Subcutaneous abdominal adipose tissue (tissue), 5 donors: ENCODE measurements around the gene DLEC1.

Experiments used
- H3K27ac ChIP-seq: one replicate; pipeline ENCODE4 v1.7.0; 2013; ENCODE audit warnings: low read depth, mild to moderate bottlenecking, inconsistent platforms, low read length, moderate library complexity
- H3K27me3 ChIP-seq, 5 donors: one replicate each; pipeline ENCODE4 v1.7.0; 2013; ENCODE audit warnings: low read length in 5 of 5, inconsistent platforms in 1 of 5; ENCODE audit not compliant: control insufficient read depth in 5 of 5, insufficient read depth in 4 of 5
- H3K36me3 ChIP-seq, 5 donors: one replicate each; pipeline ENCODE4 v1.7.0; 2013; ENCODE audit warnings: low read length in 5 of 5; ENCODE audit not compliant: control insufficient read depth in 5 of 5, insufficient read depth in 5 of 5
- H3K4me1 ChIP-seq, 5 donors: one replicate each; pipeline ENCODE4 v1.7.0; 2013; ENCODE audit warnings: low read length in 5 of 5, mild to moderate bottlenecking in 3 of 5, moderate library complexity in 1 of 5; ENCODE audit not compliant: control insufficient read depth in 5 of 5, insufficient read depth in 5 of 5
- H3K4me3 ChIP-seq, 5 donors: one replicate each; pipeline ENCODE4 v1.7.0; 2013; ENCODE audit warnings: low read length in 5 of 5, low read depth in 1 of 5
- H3K9ac ChIP-seq, 5 donors: one replicate each; pipeline ENCODE4 v1.7.0; 2013; ENCODE audit warnings: low read length in 5 of 5, mild to moderate bottlenecking in 4 of 5, moderate library complexity in 3 of 5
- H3K9me3 ChIP-seq, 5 donors: one replicate each; pipeline ENCODE4 v1.7.0; 2013; ENCODE audit warnings: low read length in 5 of 5; ENCODE audit not compliant: control insufficient read depth in 5 of 5
- donor health status: healthy.
- donor health status: healthy.
- donor health status: healthy.
- donor health status: healthy.
- donor health status: healthy.

The DLEC1 gene, protein sequence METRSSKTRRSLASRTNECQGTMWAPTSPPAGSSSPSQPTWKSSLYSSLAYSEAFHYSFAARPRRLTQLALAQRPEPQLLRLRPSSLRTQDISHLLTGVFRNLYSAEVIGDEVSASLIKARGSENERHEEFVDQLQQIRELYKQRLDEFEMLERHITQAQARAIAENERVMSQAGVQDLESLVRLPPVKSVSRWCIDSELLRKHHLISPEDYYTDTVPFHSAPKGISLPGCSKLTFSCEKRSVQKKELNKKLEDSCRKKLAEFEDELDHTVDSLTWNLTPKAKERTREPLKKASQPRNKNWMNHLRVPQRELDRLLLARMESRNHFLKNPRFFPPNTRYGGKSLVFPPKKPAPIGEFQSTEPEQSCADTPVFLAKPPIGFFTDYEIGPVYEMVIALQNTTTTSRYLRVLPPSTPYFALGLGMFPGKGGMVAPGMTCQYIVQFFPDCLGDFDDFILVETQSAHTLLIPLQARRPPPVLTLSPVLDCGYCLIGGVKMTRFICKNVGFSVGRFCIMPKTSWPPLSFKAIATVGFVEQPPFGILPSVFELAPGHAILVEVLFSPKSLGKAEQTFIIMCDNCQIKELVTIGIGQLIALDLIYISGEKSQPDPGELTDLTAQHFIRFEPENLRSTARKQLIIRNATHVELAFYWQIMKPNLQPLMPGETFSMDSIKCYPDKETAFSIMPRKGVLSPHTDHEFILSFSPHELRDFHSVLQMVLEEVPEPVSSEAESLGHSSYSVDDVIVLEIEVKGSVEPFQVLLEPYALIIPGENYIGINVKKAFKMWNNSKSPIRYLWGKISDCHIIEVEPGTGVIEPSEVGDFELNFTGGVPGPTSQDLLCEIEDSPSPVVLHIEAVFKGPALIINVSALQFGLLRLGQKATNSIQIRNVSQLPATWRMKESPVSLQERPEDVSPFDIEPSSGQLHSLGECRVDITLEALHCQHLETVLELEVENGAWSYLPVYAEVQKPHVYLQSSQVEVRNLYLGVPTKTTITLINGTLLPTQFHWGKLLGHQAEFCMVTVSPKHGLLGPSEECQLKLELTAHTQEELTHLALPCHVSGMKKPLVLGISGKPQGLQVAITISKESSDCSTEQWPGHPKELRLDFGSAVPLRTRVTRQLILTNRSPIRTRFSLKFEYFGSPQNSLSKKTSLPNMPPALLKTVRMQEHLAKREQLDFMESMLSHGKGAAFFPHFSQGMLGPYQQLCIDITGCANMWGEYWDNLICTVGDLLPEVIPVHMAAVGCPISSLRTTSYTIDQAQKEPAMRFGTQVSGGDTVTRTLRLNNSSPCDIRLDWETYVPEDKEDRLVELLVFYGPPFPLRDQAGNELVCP (N-terminal part only)

DNA sequence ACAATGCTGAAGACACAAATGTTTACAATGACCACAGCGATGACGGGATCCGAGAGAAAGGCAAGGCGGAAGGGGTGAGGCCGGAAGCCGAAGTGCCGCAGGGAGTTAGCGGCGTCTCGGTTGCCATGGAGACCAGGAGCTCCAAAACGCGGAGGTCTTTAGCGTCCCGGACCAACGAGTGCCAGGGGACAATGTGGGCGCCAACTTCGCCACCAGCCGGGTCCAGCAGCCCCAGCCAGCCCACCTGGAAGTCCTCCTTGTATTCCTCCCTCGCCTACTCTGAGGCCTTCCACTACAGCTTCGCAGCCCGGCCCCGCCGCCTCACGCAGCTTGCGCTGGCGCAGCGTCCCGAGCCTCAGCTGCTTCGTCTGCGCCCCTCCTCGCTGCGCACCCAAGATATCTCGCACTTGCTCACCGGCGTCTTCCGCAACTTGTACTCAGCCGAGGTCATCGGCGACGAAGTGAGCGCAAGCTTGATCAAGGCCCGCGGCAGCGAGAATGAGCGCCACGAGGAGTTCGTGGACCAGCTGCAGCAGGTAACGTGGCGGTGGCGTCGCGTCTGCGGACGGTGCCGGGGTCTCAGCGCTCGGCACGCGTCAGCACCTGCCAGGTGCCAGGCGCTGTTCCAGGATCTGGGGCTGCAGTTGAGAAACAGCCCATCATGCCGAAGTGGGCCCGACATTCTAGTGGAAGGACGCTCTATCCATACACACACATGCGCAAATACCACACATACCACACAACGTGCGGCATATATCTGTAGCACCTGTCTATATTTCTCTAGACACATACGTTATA lies at the start of gene DLEC1:
Gene DLEC1 (plus strand): TSS at position 108 of the 798 bp plus-strand sequence. CDS start 18 bp downstream, at position 126.
- H3K36me3 ChIP-seq = no peaks in the 10 kb centered on the region
- no peaks in the 10 kb centered on the region for H3K9me3 ChIP-seq
- no peaks in the 10 kb centered on the region for H3K27me3 ChIP-seq
- H3K9ac ChIP-seq = peak within 1 kb of the TSS in 3 of 5 donors; percentile 15 to 60 (median 17)
- H3K4me3 ChIP-seq = peak within 1 kb of the TSS; percentile 52 to 77 (median 70)
- peaks cover 0 to 19% (median 18%) of the 10 kb centered on the region in 5 donors for H3K4me1 ChIP-seq
- H3K27ac ChIP-seq = no peak within 1 kb of the TSS

DNA sequence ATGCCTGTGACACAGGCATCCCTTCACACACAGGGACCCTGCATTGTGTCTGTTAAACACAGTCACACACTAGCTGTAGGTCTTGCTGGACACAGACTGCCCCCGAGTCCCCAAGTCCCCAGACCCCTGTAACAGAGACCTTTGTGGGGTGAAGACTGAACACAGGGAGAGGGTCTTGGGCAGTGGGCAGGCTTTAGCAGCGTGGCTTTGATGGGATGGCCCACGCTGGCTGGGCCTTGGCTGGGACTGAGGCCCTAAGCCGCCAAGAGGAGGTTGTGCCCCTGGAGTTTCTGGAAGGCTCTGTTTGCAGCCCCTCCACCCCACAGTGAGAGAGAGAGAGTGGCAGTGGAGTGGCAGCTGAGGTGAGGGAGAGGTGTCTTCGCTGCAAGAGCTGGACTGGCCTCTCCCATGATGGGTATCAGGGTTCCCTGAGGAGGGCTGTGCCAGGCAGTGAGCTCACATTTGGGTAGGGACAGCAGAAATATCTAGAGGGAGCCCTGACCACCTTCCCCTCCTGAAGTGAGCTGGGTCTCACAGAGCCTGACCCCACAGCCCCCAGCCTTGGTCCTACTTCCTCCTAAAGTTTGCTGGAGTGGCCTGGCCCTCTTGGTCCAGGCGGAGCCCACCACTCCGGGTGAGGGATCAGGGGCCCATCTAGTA lies 49.1 kb upstream of the DLEC1 start:
- peaks cover 0 to under 1% (median 0%) of the 10 kb centered on the region in 5 donors for H3K36me3 ChIP-seq
- H3K4me1 ChIP-seq = peaks cover 0 to 18% (median 16%) of the 10 kb centered on the region in 5 donors
- no peak overlapping the region for H3K4me3 ChIP-seq
- H3K27ac ChIP-seq = no peak overlapping the region
- no peaks in the 10 kb centered on the region for H3K9me3 ChIP-seq
- H3K9ac ChIP-seq = no peak overlapping the region
- no peaks in the 10 kb centered on the region for H3K27me3 ChIP-seq

DNA sequence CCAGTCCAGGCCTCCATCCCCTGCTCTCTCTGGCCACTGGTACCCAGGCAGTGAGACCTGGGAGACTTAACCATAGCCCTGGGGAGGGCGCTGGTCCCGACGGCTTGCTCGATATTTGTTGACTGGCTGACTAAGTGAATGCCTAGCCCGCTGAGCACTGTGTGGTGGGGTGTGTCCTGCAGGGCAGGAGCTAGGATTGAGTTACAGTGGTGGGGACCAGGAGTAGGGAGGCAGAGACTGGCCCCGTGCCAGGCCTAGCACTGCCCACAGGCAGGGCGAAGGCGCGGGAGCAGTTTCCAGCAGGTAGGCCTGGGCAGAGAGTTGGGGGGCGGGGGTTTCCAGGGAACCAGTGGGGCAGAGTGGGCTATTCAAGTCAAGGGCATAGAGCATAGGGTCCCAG lies 48.5 kb upstream of the DLEC1 start, which contains the start of gene VILL:
Gene VILL (plus strand): TSS at position 260 of the 400 bp plus-strand sequence. CDS start 2,887 bp downstream, outside the sequence.
- no peaks in the 10 kb centered on the region for H3K9me3 ChIP-seq
- peaks cover 0 to 3% (median 0%) of the 10 kb centered on the region in 5 donors for H3K36me3 ChIP-seq
- peaks cover 0 to 21% (median 18%) of the 10 kb centered on the region in 5 donors for H3K4me1 ChIP-seq
- no peak within 1 kb of the TSS for H3K27ac ChIP-seq
- H3K27me3 ChIP-seq = no peaks in the 10 kb centered on the region
- no peak within 1 kb of the TSS for H3K4me3 ChIP-seq
- no peak within 1 kb of the TSS for H3K9ac ChIP-seq

DNA sequence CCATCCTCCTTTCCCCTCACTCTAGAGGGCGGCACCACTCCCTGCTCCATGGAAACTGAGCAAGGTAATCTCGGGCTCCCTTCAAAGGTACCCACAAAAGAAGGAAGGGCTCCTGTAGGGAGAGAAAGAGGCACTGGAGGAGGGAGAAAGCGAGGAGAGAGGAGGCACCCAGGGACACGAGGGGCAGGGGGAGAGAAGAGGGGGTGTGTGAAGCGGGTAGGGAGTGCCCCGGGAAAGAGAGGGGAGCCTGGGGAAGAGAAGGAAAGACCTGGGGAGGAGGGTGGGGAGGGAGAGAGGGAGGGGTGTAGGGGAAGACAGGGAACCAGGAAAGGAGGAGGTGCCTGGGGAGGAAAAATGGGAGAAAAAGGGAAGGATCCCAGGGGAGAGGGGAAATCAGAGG lies 47.9 kb upstream of the DLEC1 start:
- Histone ChIP-seq H3K27me3 (no peaks in the 10 kb centered on the region), H3K9me3 (no peaks in the 10 kb centered on the region), H3K4me3 (no peak overlapping the region), H3K4me1 (peaks cover 0 to 21% (median 18%) of the 10 kb centered on the region in 5 donors), H3K27ac (no peak overlapping the region), H3K36me3 (peaks cover 0 to 9% (median 0%) of the 10 kb centered on the region in 5 donors), H3K9ac (no peak overlapping the region)

DNA sequence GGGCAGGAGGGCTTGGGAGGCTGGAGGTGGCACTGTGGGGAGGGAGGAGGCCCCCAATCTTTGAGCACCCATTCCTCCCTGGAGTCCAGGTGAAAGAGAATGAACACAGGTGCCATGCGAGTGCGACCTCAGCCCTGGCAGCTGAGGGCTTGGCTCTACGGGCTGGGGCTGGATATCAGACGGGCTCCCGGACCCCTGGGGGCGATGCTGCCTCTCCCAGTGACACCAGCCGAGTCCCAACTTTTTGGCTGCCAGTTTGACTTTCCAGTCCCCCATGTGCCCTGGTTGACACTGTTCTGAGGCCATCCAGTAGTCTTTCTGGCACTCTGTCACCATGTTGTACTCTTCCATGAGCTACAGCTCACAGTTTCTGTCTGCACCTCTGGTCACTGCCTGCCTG lies 47.2 kb upstream of the DLEC1 start:
- no peak overlapping the region for H3K4me3 ChIP-seq
- H3K27me3 ChIP-seq = no peaks in the 10 kb centered on the region
- no peak overlapping the region for H3K27ac ChIP-seq
- no peak overlapping the region for H3K9ac ChIP-seq
- H3K36me3 ChIP-seq = peaks cover 0 to 13% (median 0%) of the 10 kb centered on the region in 5 donors
- peaks cover 0 to 23% (median 18%) of the 10 kb centered on the region in 5 donors for H3K4me1 ChIP-seq
- no peaks in the 10 kb centered on the region for H3K9me3 ChIP-seq

DNA sequence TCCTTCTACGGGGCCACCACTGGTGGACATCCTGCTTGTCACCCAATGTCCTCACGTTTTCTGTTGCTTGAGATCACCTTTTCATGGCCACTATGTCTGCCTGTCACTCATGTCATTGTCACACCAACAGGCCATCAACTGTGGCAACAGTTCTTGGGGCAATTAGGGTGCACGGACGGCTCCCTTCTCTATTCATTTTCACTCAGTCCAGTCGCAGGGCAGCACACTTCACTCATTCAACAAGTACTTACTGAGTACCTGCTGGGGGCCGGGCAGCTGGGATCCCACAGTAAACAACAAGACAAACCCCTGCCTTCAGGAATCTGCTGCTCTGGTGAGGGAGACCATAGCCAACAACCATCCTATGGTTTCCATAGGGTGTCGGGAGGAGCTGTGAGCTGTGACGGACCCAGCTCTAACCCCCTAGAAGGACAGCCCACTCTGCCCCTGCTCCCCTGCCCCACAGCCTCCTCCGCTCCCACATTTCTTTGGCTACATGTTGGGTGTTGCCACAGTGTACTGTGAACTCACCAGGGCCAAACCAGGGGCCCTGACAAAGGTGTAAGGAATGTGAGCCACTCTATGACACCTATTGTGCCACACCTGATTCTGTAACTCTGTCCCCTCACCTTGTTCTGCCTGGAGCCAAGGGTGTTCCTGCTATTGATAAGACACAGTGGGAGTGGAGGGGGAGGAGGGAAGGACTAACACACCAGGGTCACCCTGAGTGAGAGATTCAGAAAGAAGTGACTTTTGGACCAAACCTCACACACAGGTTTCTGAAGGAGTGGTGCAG lies 46.5 kb upstream of the DLEC1 start:
- no peak overlapping the region for H3K27ac ChIP-seq
- H3K4me3 ChIP-seq = no peak overlapping the region
- H3K27me3 ChIP-seq = no peaks in the 10 kb centered on the region
- H3K36me3 ChIP-seq = peaks cover 0 to 13% (median 0%) of the 10 kb centered on the region in 5 donors
- no peaks in the 10 kb centered on the region for H3K9me3 ChIP-seq
- no peak overlapping the region for H3K9ac ChIP-seq
- peaks cover 0 to 29% (median 18%) of the 10 kb centered on the region in 5 donors for H3K4me1 ChIP-seq

DNA sequence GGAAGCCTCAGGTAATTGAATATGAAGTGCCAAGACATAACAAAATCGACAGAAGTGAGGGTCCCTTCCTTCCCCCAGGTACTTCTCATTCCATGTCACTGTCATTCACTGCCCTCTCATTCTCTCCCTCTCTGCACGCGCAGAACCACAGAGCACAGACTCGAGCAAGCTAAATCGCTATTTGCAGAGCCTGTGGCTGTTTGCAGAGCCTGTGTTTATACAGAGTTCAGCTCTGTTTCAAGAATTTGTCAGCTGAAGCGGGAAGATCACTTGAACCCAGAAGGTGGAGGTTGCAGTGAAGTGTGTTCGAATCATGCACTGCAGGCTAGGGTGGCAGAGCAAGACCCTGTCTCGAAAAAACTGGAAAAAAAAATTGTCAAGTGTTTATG lies 45.9 kb upstream of the DLEC1 start:
- no peaks in the 10 kb centered on the region for H3K27me3 ChIP-seq
- peaks cover 0 to 13% (median 0%) of the 10 kb centered on the region in 5 donors for H3K36me3 ChIP-seq
- no peak overlapping the region for H3K9ac ChIP-seq
- no peaks in the 10 kb centered on the region for H3K9me3 ChIP-seq
- H3K4me3 ChIP-seq = peak overlapping the region in 1 of 5 donors; percentile 85
- H3K27ac ChIP-seq = no peak overlapping the region
- peaks cover 0 to 33% (median 21%) of the 10 kb centered on the region in 5 donors for H3K4me1 ChIP-seq

DNA sequence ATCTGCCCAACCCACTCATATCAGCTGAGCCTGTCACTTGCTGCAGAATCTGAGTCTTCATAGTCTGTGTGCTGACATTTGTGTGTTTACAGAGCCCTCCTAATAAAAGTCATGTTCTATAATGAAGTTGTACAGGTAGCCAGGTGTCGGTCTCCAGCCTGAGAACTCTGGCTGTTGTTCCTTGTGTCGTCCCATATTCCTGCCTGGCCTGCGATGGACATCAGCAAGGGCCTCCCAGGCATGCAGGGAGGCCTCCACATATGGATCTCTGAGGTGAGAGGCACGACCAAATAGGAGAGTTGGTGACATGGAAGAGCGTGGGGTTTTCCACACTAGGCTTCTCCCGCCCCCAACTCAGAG lies 45.6 kb upstream of the DLEC1 start:
- H3K36me3 ChIP-seq = peaks cover 0 to 13% (median 0%) of the 10 kb centered on the region in 5 donors
- H3K4me1 ChIP-seq = peaks cover 0 to 37% (median 24%) of the 10 kb centered on the region in 5 donors
- peak overlapping the region; percentile 48 to 83 (median 72) for H3K9ac ChIP-seq
- H3K27ac ChIP-seq = peak overlapping the region; percentile 61
- no peaks in the 10 kb centered on the region for H3K27me3 ChIP-seq
- no peaks in the 10 kb centered on the region for H3K9me3 ChIP-seq
- peak overlapping the region; percentile 76 to 87 (median 85) for H3K4me3 ChIP-seq
